Vagina (tissue), 2 donors: ENCODE data around the gene LILRB2.

Experiments
- POLR2A ChIP-seq, 2 donors: fragments of 450-650 bp; IDR thresholded peaks; one replicate each; pipeline ENCODE4 v1.6.1; 2017; ENCODE audit warnings: antibody characterized with exemption in 2 of 2, mild to moderate bottlenecking in 2 of 2, moderate library complexity in 2 of 2
- POLR2AphosphoS5 ChIP-seq, 2 donors: sonication (generic); formaldehyde crosslinking; IDR thresholded peaks; one replicate each; pipeline ENCODE4 v1.9.0; 2017; ENCODE audit warnings: antibody characterized with exemption in 2 of 2, mild to moderate bottlenecking in 2 of 2, low read depth in 1 of 2; ENCODE audit not compliant: insufficient read depth in 1 of 2
- TF ChIP-seq, protein P1 (sequence below), 3 experiments: fragments of 450-650 bp in 2 of 3; fragments of 200-600 bp in 1 of 3; sonication (generic) in 1 of 3; IDR thresholded peaks; one replicate each; pipeline ENCODE4 v1.5.1; 2017 to 2019; ENCODE audit warnings: antibody characterized with exemption in 3 of 3, mild to moderate bottlenecking in 2 of 3, moderate library complexity in 2 of 3

DNA sequence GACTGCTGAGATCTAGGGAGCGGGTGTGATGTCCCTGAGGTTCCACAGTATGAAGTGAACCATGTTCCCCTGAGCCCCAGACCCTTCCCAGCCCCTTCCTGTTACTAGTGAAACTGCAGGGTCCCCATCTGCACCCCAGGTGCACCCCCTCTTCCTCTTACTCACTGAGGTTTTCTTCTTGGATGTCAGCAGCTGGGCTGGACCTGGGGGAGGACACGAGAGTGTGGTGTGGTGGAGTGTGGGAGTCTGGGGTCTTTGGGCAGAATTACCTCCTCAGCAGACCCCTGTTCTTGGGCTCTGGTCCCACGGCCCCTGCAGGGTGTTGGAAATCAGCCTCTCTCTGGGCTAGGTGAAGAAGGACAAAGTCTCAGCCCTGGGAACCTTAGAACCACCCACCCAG, 35.0 kb downstream of the LILRB2 start:
- TF ChIP-seq, protein P1, sequence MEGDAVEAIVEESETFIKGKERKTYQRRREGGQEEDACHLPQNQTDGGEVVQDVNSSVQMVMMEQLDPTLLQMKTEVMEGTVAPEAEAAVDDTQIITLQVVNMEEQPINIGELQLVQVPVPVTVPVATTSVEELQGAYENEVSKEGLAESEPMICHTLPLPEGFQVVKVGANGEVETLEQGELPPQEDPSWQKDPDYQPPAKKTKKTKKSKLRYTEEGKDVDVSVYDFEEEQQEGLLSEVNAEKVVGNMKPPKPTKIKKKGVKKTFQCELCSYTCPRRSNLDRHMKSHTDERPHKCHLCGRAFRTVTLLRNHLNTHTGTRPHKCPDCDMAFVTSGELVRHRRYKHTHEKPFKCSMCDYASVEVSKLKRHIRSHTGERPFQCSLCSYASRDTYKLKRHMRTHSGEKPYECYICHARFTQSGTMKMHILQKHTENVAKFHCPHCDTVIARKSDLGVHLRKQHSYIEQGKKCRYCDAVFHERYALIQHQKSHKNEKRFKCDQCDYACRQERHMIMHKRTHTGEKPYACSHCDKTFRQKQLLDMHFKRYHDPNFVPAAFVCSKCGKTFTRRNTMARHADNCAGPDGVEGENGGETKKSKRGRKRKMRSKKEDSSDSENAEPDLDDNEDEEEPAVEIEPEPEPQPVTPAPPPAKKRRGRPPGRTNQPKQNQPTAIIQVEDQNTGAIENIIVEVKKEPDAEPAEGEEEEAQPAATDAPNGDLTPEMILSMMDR (IDR thresholded peaks at IDR 0.05), result no peak
- TF ChIP-seq POLR2AphosphoS5 (IDR thresholded peaks at IDR 0.05; ENCODE audit: insufficient read depth in 1 of 2, low read depth in 1 of 2) (no peak), POLR2A (IDR thresholded peaks at IDR 0.05) (no peak)
